ENCODE data around the gene SHANK3. TPM values are rescaled to one million over a fixed set of nuclear protein-coding genes. Genes with fewer than 3 reads are reported as not detected.
"Not testable (repeated sequence)": the region's sequence is repeated elsewhere in the genome, so short reads cannot be mapped to it uniquely, and the experiment has no call there.

SHANK3 gene
- total RNA-seq, 1 donor from 2014 or later, result 22.9 TPM

- DNase-seq; intact Hi-C loops (cut with micrococcal nuclease); ATAC-seq: not testable (repeated sequence)
Measured at GRCh38 chr22:50643021-50643820, 29.4 kb upstream of the SHANK3 start.

- intact Hi-C loops (cut with micrococcal nuclease); DNase-seq; ATAC-seq: not testable (repeated sequence)
Measured at GRCh38 chr22:50643821-50644101, 28.9 kb upstream of the SHANK3 start.

DNA sequence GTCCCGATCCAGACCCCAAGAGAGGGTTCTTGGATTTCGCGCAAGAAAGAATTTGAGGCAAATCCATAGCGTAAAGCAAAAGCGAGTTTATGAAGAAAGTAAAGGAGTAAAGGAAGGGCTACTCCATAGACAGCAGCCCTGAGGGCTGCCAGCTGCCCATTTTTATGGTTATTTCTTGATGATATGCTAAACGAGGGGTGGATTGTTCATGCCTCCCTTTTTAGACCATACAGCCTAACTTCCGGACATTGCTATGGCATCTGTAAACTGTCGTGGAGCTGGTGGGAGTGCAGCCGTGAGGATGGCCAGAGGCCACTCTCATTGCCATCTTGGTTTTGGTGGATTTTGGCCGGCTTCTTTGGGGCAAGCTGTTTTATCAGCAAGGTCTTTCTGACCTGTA, 19.4 kb upstream of the SHANK3 start:
- ATAC-seq, result no peak
- DNase-seq, result no peak
- intact Hi-C loops (cut with micrococcal nuclease), result no loop called here

GRCh38 chr22:50654664-50655063, 18.0 kb upstream of the SHANK3 start:
- not testable (repeated sequence) for ATAC-seq

DNA sequence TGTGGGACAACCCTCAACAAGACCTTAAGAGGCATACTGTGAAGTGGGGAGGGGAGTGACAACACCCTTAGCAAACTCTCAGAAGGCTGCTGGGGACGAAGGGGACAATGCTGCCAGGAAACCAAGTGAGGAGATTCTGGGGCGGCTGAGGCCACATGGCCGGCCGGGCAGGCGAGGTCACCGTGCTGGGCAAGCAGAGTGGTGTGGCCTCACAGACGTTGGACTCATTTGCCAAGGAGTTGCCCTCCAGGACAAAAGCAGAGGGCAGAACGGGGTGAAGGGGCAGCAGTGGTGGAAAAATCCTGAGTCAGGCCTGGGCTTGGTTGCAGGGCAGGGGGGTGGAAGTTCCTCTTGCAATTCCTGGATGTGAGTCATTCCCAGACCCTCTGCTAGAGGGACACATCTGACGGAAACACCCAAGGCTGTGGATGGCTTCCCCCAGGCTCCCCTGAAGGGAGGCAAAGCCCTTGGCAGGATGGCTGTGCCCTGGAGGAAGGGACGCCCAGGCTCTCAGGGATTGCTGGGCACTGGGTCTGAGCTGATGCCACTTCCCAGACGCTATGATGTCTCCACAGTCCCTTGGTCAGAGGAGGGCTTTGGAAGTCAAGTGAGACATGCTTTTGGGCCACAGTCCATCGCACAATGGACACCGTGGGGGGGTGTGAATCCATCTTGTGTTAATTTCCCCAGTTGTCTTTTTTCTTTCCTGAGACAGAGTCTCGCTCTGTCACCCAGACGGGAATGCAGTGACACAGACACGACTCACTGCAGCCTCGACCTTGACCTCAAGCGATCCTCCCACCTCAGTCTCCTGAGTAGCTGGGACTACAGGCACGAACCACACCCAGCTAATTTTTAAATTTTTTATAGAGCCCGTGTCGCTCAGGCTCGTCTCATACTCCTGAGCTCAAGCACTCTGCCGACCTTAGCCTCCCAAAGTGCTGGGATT, 16.2 kb upstream of the SHANK3 start:
- DNase-seq (no peak), ATAC-seq (peak; percentile 82)
- intact Hi-C loops (cut with micrococcal nuclease), result no loop called here

More at GRCh38 chr22:50654664-50655063, 18.0 kb upstream of the SHANK3 start:
- DNase-seq; intact Hi-C loops (cut with micrococcal nuclease): not testable (repeated sequence)

- no peak for ATAC-seq
- no peak for DNase-seq
- intact Hi-C loops (cut with micrococcal nuclease), result no loop called here
Measured at GRCh38 chr22:50657925-50658324, 14.7 kb upstream of the SHANK3 start.

- intact Hi-C loops (cut with micrococcal nuclease); DNase-seq; ATAC-seq: not testable (repeated sequence)
Measured at GRCh38 chr22:50659711-50660110, 12.9 kb upstream of the SHANK3 start.

DNA sequence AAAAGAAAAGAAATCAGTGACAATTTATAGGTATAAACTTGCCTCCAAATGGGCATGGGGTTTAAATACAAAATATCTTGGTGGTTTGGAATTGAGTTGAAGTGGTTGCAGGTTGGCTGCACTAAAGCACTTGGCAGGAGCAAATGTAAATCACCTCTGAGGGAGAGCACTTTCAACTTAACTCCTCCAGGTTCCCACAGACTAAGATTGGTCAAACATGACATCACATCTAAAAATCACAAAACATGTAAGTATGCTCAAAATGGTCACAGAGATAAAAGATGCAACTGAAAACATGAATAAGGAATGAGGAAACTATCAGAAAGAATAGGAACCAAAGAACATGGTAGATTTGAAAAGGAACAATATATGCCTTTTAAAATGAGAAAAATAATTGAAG, 12.3 kb upstream of the SHANK3 start:
- DNase-seq (no peak), ATAC-seq (no peak)
- intact Hi-C loops (cut with micrococcal nuclease), result no loop called here

DNA sequence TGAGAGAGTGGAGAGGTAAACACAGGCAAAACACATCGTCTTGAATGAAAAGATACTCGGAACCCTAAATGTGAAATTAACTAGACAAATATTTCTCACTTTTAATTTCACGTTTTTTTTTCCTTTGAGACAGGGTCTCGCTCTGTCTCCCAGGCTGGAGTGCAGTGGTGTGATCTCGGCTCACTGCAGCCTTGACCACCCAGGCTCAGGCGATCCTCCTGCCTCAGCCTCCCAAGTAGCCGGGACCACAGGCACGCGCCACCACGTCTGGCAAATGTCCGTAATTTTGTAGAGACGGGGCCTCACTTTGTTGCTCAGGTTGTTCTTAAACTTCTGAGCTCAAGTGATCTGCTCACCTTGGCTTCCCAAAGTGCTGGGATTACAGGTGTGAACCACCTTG, 7.4 kb upstream of the SHANK3 start:
- ATAC-seq (no peak), DNase-seq (no peak)
- intact Hi-C loops (cut with micrococcal nuclease), result no loop called here

DNA sequence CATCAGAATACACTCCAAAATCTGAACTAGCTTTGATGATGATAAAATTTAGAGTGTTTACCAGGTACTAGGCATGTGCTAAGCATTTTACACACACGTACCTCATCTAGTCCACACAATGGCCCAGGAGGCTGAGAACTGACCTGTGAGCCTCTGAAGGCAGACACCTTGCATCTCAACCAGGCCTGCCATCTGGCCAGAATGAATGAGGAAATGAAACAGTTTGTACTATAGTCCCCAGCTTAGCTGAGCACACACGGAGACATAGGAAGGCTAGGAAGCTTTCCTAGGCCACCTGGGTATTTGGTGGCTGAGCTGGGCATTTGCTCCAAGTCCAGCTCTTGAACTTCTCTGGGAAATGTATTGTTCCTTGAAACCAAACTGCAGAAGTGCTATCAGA, 6.9 kb upstream of the SHANK3 start:
- ATAC-seq, result no peak
- intact Hi-C loops (cut with micrococcal nuclease), result no loop called here
- DNase-seq, result no peak

GRCh38 chr22:50670513-50670912, 2.1 kb upstream of the SHANK3 start:
- no peak for ATAC-seq
- no peak for DNase-seq
- intact Hi-C loops (cut with micrococcal nuclease), result no loop called here

GRCh38 chr22:50670914-50671538, 1.6 kb upstream of the SHANK3 start:
- ATAC-seq (no peak), DNase-seq (no peak)
- intact Hi-C loops (cut with micrococcal nuclease), result no loop called here

DNA sequence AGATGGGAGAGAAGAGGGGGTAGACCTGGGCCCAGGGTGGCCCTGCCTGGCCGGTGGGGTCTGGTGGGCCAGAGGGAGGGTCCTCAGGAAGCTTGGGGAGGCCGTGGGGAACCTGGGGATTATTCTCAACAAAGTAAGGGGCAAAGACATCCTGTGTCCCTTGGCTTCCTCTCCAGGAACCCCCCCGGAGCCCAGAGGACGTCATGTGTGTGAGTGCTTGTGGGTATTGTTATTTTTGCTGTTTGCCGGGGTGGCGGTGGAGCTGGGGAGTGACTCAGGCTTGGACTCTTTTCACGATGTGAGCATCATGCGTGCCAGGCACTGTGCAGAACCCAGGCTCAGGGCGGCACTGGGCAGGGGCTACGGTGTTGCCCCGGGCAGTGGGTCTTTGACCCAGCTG, 982 bp upstream of the SHANK3 start:
- no peak for DNase-seq
- peak; percentile 38 for ATAC-seq
- intact Hi-C loops (cut with micrococcal nuclease), result no loop called here

- no peak for DNase-seq
- intact Hi-C loops (cut with micrococcal nuclease), result no loop called here
- peak; percentile 2 for ATAC-seq
Measured at GRCh38 chr22:50672041-50672440, 582 bp upstream of the SHANK3 start.

- intact Hi-C loops (cut with micrococcal nuclease), result no loop called here
- DNase-seq (no peak), ATAC-seq (no peak)
Measured at GRCh38 chr22:50673231-50674129, 857 bp downstream of the SHANK3 start.

GRCh38 chr22:50674130-50674500, 1.5 kb downstream of the SHANK3 start:
- intact Hi-C loops (cut with micrococcal nuclease), result no loop called here
- DNase-seq, result no peak
- ATAC-seq, result no peak

DNA sequence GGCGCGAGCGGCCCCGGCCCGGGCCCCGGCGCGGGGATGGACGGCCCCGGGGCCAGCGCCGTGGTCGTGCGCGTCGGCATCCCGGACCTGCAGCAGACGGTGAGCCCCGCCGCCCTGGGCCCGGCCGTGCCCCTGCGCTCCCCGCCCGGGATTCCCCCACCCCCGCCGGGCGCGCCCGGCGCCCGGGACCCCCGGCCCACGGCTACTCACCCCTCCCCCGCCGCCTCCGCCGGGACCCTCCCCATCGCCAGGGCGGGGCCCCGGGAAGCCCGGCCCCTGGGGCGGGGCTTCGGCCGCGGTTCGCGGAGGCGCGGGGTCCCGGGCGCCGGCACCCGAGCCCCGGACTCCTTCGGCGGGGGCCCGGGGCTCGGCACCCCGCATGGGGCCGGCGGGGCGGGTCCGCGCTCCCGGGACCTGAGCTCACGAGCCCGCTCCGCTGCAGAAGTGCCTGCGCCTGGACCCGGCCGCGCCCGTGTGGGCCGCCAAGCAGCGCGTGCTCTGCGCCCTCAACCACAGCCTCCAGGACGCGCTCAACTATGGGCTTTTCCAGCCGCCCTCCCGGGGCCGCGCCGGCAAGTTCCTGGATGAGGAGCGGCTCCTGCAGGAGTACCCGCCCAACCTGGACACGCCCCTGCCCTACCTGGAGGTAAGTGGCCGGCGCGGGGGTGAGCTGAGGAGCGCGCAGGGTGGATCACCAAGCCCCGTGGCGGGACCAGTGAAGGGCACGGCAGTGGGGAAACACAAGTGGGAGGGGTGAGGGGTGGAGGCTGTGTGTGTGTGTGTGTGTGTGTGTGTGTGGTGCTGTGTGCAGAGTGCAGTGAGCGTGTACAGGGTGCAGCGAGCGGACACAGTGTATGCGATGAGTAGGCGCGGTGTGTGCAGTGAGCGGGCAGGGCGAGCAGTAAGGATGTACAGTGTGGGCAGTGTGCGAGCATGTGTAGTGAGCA, 2.3 kb downstream of the SHANK3 start:
- intact Hi-C loops (cut with micrococcal nuclease), result no loop called here
- DNase-seq (no peak), ATAC-seq (no peak)

Measured in left ventricle myocardium superior (tissue), 1 donor.